CD14-positive monocyte (primary cell): Measurements from ENCODE around the gene ITGB3. TPM values are rescaled to one million over a fixed set of nuclear protein-coding genes. Genes with fewer than 3 reads are reported as not detected.

Source experiments
- DNase-seq, 3 donors: peaks; one replicate each; pipeline ENCODE4 v3.0.0-alpha.2; 2011 to 2022
- H2AFZ ChIP-seq: 2 replicates; pipeline ENCODE4 v1.6.0; 2012; ENCODE audit warnings: mild to moderate bottlenecking, low read depth, low read length, inconsistent platforms; ENCODE audit not compliant: insufficient read depth, poor library complexity, severe bottlenecking
- H3K27ac ChIP-seq, 2 donors: 1 replicate in 1 of 2; 2 replicates in 1 of 2; pipeline ENCODE4 v1.5.1; 2012 to 2013; ENCODE audit warnings: low read length in 2 of 2, control low read depth in 1 of 2, inconsistent platforms in 1 of 2, low read depth in 1 of 2, mild to moderate bottlenecking in 1 of 2
- H3K27me3 ChIP-seq, 2 donors: one replicate each; pipeline versions ENCODE4 v1.6.0 to v1.6.1; 2011 to 2013; ENCODE audit warnings: low read length in 2 of 2; ENCODE audit not compliant: control insufficient read depth in 2 of 2, insufficient read depth in 2 of 2
- H3K36me3 ChIP-seq, 2 donors: replicated peaks in 1 of 2; 1 replicate in 1 of 2; 2 replicates in 1 of 2; pipeline versions ENCODE4 v1.5.1 to v1.6.1; 2012 to 2013; ENCODE audit warnings: low read length in 2 of 2, control low read depth in 1 of 2, inconsistent platforms in 1 of 2, mild to moderate bottlenecking in 1 of 2; ENCODE audit not compliant: insufficient read depth in 2 of 2, control insufficient read depth in 1 of 2
- H3K4me1 ChIP-seq, 2 donors: 1 replicate in 1 of 2; 2 replicates in 1 of 2; pipeline versions ENCODE4 v1.5.1 to v1.6.1; 2012 to 2013; ENCODE audit warnings: low read length in 2 of 2, control low read depth in 1 of 2, inconsistent platforms in 1 of 2, mild to moderate bottlenecking in 1 of 2, moderate library complexity in 1 of 2; ENCODE audit not compliant: insufficient read depth in 2 of 2, control insufficient read depth in 1 of 2
- H3K4me2 ChIP-seq: replicated peaks from 2 replicates; pipeline ENCODE3; 2012; ENCODE audit warnings: low read length, moderate library complexity, mild to moderate bottlenecking; ENCODE audit not compliant: poor library complexity, severe bottlenecking; ENCODE audit errors: extremely low read depth
- H3K4me3 ChIP-seq, 3 experiments: fragments of 200-600 bp in 1 of 3; sonication (generic) in 1 of 3; replicated peaks in 1 of 3; 1 replicate in 2 of 3; 2 replicates in 1 of 3; pipeline ENCODE4 v1.5.1; 2011 to 2013; ENCODE audit warnings: low read length in 3 of 3, mild to moderate bottlenecking in 3 of 3, control low read depth in 2 of 3, low read depth in 2 of 3, inconsistent platforms in 1 of 3, moderate library complexity in 1 of 3
- H3K79me2 ChIP-seq: 2 replicates; pipeline ENCODE4 v1.6.0; 2012; ENCODE audit warnings: mild to moderate bottlenecking, control low read depth, inconsistent platforms, low read length, moderate library complexity; ENCODE audit not compliant: insufficient read depth
- H3K9ac ChIP-seq: 2 replicates; pipeline ENCODE4 v1.6.0; 2017; ENCODE audit warnings: low read length, mild to moderate bottlenecking; ENCODE audit not compliant: insufficient read depth, poor library complexity, severe bottlenecking
- H3K9me3 ChIP-seq, 2 donors: replicated peaks in 1 of 2; 1 replicate in 1 of 2; 2 replicates in 1 of 2; pipeline versions ENCODE4 v1.5.1 to v1.6.1; 2012 to 2013; ENCODE audit warnings: low read length in 2 of 2, control low read depth in 1 of 2; ENCODE audit not compliant: control insufficient read depth in 1 of 2, insufficient read depth in 1 of 2
- H4K20me1 ChIP-seq: 2 replicates; pipeline ENCODE4 v1.6.0; 2012; ENCODE audit warnings: mild to moderate bottlenecking, low read length, control low read depth, moderate library complexity; ENCODE audit not compliant: insufficient read depth
- H3K27ac Mint-ChIP-seq, 7 donors: one replicate each; pipeline ENCODE4 v1.8.0; 2020; ENCODE audit warnings: mild to moderate bottlenecking in 7 of 7, mixed read lengths in 7 of 7, moderate library complexity in 6 of 7, inconsistent platforms in 2 of 7
- H3K27me3 Mint-ChIP-seq, 3 donors: one replicate each; pipeline ENCODE4 v1.8.0; 2021 to 2022; ENCODE audit warnings: low read depth in 3 of 3, mild to moderate bottlenecking in 3 of 3, mixed read lengths in 3 of 3, moderate library complexity in 3 of 3, inconsistent platforms in 1 of 3
- H3K36me3 Mint-ChIP-seq, 2 donors: one replicate each; pipeline ENCODE4 v1.8.0; 2020; ENCODE audit warnings: mixed read lengths in 2 of 2, inconsistent platforms in 1 of 2, mild to moderate bottlenecking in 1 of 2
- H3K4me1 Mint-ChIP-seq: one replicate; pipeline ENCODE4 v1.8.0; 2020; ENCODE audit warnings: mild to moderate bottlenecking, mixed read lengths
- H3K4me3 Mint-ChIP-seq, 2 donors: one replicate each; pipeline ENCODE4 v1.8.0; 2020; ENCODE audit warnings: mild to moderate bottlenecking in 2 of 2, mixed read lengths in 2 of 2, moderate library complexity in 1 of 2
- H3K9me3 Mint-ChIP-seq, 7 donors: one replicate each; pipeline ENCODE4 v1.8.0; 2020 to 2022; ENCODE audit warnings: mixed read lengths in 7 of 7, mild to moderate bottlenecking in 6 of 7, moderate library complexity in 6 of 7, inconsistent platforms in 2 of 7
- CTCF ChIP-seq: fragments of 200-600 bp; IDR thresholded peaks from one replicate; pipeline ENCODE4 v1.8.0; 2022; ENCODE audit warnings: antibody characterized with exemption, mild to moderate bottlenecking
- WGBS: methylation state at CpG from one replicate; pipeline ENCODE4 v1.1.5; 2013; ENCODE audit warnings: missing lambda C conversion rate; ENCODE audit not compliant: insufficient coverage; 5-methylcytosine and 5-hydroxymethylcytosine counted together
- intact Hi-C, 2 donors: fragments of 100-400 bp; cut with micrococcal nuclease; formaldehyde crosslinking; loops; one replicate each; pipeline versions ENCODE4 v1.15.0 to v1.15.1; 2023
- polyA plus RNA-seq, 3 donors: library from polyadenylated mRNA; depleted of rRNA in 1 of 3; unstranded in 2 of 3; stranded (reverse) in 1 of 3; fragments of 300-500 nt in 2 of 3; fragments of >200 nt in 1 of 3; fragmentation: Illumina TruSeq in 2 of 3; gene quantifications; 1 replicate in 2 of 3; 2 replicates in 1 of 3; pipeline ENCODE4 v1.2.3, GENCODE V29; 2012 to 2021

Gene ITGB3
- polyA plus RNA-seq, 3 donors: 0.01 to 1.6 (median 1.3) TPM

DNA sequence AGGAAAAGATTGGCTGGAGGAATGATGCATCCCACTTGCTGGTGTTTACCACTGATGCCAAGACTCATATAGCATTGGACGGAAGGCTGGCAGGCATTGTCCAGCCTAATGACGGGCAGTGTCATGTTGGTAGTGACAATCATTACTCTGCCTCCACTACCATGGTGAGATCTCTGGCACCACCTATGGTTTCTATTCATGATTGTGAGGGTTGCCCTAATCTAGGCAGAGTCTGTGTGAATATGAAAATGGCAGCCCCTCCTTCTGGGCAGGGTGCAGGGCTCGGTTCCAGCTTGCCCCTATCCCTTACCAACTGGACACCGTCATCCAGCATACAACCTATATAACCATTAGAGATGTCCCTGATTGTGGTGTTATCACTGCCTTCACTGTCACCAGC, 33.4 kb downstream of the ITGB3 start:
- Mint-ChIP-seq H3K27ac (no peak overlapping the region), H3K36me3 (no peaks in the 10 kb centered on the region), H3K4me3 (no peak overlapping the region), H3K4me1 (peaks cover 7% of the 10 kb centered on the region), H3K9me3 (peaks cover 0 to 3% (median 0%) of the 10 kb centered on the region in 7 donors), H3K27me3 (peaks cover 1 to 3% (median 2%) of the 10 kb centered on the region in 3 donors)
- 100% methylated on average over 1 of the region's 4 CpGs for WGBS
- H3K79me2 ChIP-seq: no peaks in the 10 kb centered on the region
- H2AFZ ChIP-seq: no peak overlapping the region
- H3K9ac ChIP-seq: no peak overlapping the region
- no peak for DNase-seq
- no peak overlapping the region for H3K4me3 ChIP-seq
- intact Hi-C loops: no loop called here
- H3K9me3 ChIP-seq: no peaks in the 10 kb centered on the region
- no peaks in the 10 kb centered on the region for H3K4me1 ChIP-seq
- H4K20me1 ChIP-seq: no peaks in the 10 kb centered on the region
- no peaks in the 10 kb centered on the region for H3K27me3 ChIP-seq
- no peaks in the 10 kb centered on the region for H3K36me3 ChIP-seq
- H3K4me2 ChIP-seq: no peak overlapping the region
- no peak overlapping the region for H3K27ac ChIP-seq
- TF ChIP-seq CTCF: no peak

DNA sequence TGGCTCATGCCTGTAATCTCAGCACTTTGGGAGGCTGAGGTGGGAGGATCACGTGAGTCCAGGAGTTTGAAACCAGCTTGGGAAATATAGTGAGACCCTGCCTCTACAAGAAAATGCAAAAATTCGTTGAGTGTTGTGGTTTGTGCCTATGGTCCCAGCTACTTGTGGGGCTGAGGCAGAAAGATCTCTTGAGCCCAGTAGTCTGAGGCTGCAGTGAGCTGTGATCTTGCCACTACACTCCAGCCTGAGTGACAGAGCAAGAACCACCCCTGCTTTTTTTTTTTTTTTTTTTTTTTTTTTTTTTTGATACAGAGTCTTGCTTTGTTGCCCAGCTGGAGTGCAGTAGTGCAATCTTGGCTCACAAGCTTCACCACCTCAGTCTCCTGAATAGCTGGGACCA, 34.0 kb downstream of the ITGB3 start:
- Histone ChIP-seq H3K9ac (no peak overlapping the region), H2AFZ (no peak overlapping the region), H3K4me3 (no peak overlapping the region), H3K4me1 (no peaks in the 10 kb centered on the region), H3K27ac (no peak overlapping the region), H4K20me1 (no peaks in the 10 kb centered on the region), H3K9me3 (no peaks in the 10 kb centered on the region), H3K79me2 (no peaks in the 10 kb centered on the region), H3K4me2 (no peak overlapping the region), H3K27me3 (no peaks in the 10 kb centered on the region), H3K36me3 (no peaks in the 10 kb centered on the region)
- no peak for DNase-seq
- 100% methylated on average over 1 of the region's 2 CpGs for WGBS
- intact Hi-C loops: no loop called here
- TF ChIP-seq CTCF: no peak
- no peaks in the 10 kb centered on the region for H3K36me3 Mint-ChIP-seq
- peaks cover 1 to 3% (median 2%) of the 10 kb centered on the region in 3 donors for H3K27me3 Mint-ChIP-seq
- peak overlapping the region in 1 of 7 donors; percentile 52 for H3K27ac Mint-ChIP-seq
- H3K4me3 Mint-ChIP-seq: no peak overlapping the region
- H3K9me3 Mint-ChIP-seq: peaks cover 0 to 3% (median 0%) of the 10 kb centered on the region in 7 donors
- H3K4me1 Mint-ChIP-seq: peaks cover 7% of the 10 kb centered on the region
